Measurements from ENCODE around the gene CPLANE2. TPM values are rescaled to one million over a fixed set of nuclear protein-coding genes. Genes with fewer than 3 reads are reported as not detected.
"Not testable (repeated sequence)": the region's sequence is repeated elsewhere in the genome, so short reads cannot be mapped to it uniquely, and the experiment has no call there.

The CPLANE2 gene
- total RNA-seq, 1 experiment from 2014 or later, result 25.7 TPM

DNA sequence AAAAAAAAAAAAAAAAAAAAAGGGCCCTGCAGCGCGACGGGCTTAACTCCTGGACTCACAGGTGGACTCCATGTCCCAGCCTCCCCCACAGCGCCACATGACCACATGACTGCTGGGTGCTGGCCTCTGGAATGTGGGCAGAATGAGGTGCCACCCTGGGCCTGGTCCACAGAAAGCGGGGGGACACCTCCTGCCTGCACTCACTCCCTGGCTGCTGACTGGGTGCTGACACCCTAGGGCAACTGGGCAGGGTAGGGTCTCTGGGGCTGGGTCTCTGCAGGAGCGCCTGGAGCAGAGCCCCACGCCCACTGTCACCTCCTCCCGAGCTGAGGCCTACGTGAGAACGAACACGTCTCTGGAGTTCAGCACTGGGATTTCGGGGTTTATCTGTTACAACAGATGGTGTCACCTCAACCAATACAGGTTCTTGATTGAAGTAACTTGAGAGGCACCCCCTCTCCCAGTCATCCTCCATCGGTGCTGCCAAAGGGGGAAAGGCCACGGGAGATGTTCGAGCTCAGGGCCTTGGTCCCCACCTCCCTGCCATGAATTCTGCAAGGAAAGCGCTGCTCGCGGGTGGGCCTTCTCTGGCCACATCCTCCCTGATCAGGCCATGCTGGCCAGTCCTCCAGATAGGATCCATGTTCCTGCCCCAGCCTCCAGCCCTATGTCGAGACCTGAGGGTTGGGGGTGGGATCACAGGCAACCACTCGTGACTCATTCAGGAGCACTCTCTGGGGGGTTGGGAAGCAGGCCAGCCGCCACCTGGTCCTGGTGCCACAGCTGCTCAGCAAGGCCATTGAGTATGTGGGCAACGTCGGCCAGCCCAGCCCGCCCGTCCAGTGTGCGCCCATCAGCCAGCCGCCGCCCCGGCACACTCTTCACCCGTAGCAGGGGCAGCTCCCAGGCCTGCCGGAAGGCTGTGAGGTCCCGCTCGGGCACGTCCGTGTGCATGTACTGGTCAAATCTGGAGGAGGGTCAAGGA lies 5.4 kb downstream of the CPLANE2 start:
- DNase-seq (ENCODE audit: low spot score), result no peak

DNA sequence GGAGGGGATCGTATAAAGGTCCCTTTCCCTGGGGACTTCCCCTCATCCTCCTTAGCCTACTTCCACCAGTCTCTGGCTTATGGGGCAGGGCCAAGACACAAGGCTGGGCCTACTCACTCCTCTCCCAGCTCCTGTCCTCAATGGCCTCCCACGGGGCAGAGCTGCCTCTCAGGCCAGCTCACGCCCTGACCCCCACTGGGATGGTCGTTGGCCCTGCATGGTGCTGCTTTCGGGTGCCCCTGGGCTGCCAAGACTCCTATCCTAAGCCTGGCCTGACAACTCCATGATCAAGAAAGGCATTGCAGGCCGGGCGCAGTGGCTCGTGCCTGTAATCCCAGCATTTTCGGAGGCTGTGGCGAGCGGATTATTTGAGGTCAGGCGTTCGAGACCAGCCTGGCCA lies 6.2 kb downstream of the CPLANE2 start:
- no peak for DNase-seq (ENCODE audit: low spot score)

DNA sequence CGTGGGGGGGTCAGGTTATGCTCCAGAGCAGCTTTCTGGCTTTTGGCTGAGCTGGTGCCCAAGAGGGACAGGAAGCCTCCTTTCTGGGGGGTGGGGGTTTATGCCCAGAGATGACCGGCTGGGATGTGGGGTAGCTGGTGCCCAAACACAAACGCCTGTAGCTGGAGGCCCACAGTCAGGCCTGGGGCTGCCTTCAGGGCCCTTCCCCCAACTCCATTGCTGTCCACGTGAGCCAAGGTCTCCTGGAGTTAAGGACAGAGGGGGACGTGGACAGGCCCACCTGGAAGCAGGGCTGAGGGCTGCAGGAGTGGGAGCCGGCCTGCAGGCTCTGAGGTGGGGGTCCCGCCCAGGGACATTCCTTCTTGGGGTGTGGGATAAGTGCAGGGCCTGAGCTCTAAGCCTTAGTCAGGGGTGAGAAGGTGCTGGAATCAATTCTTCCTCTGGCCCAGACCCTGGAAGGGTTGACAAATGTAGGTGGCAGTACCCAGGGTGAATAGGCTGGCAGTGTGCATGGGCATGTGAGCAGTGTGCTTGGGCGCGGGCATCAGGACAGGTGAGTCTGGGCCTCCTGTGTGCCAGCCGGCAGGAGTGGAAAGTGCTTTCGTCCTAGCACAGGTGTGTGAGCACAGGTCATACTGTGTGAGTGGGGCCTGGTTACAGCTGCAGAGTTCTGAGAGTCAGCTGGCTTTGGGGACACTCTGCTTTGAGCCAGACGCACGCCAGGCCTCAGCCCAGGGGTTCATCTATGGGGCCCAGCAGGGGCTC lies 6.8 kb downstream of the CPLANE2 start:
- DNase-seq (ENCODE audit: low spot score), result no peak

DNA sequence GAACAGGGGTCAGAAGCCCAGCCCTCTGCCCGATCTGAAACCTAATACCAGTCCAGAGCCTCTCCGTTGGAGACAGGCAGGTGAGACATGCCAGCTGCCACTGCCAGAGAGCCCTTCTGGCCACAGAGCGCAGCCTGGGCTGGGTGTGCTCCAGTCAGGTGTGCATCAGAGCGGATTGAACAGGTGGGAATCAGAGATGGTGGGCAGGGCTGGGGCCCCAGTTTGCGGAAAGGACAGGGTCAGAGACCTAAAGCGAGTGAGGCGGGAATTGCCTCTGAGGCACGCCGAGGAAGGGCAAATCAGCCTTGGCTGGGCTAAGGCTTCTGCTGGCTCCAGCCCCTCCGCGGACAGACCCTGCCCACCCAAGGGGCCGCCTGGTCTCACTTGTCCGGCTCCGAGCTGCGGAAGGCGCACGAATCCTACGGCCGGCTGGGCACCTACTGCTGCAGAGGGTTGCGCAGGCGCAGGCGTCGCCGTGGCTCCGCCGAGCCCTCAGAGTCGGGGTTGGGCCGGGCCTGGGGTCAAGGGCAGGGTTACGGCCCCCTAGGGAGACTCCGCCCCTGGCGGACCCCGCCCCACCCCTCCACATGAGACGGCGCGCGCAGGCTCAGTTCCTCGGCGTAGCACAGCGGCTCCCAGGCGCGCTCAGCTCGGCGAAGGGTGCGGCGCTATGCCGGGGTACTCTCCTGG lies 10.3 kb downstream of the CPLANE2 start:
- DNase-seq (ENCODE audit: low spot score), result no peak

DNA sequence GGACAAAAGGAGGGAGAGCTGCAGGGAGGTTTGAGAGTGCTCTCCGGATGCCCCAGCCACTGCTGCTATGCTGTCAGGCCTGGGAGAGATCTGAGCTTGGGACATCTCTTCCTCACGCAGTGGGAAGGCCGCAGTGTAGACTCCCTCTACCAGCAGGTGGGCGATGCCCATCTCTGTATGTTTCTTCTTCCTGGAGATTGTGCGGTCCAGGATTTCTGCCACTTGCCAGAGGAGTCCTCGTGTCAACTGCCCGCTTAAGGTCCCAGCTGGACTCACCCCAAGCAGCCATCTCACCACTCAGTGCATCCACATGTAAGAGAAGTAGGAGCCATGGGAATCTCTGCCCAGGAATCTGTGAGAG lies 10.9 kb downstream of the CPLANE2 start:
- no peak for DNase-seq (ENCODE audit: low spot score)

DNA sequence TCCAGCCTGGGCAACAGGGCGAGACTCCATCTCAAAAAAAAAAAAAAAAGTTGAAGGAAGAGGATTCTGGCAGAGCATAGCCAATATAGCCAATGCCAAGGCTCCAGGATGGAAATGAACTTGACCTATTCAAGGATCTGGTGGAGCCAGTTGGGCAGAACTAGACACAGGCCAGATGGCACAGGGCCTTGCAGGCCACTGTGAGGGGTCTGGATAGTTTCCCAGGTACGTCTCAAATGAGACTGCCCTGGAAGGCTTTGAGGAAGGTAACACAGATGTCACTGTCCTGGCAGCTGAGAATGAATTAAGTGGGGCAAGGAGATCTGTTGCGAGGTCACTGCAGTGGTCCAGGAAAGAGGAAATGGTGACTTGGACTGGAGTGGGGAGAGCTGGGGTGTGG lies 12.5 kb downstream of the CPLANE2 start:
- DNase-seq (ENCODE audit: low spot score), result no peak

DNA sequence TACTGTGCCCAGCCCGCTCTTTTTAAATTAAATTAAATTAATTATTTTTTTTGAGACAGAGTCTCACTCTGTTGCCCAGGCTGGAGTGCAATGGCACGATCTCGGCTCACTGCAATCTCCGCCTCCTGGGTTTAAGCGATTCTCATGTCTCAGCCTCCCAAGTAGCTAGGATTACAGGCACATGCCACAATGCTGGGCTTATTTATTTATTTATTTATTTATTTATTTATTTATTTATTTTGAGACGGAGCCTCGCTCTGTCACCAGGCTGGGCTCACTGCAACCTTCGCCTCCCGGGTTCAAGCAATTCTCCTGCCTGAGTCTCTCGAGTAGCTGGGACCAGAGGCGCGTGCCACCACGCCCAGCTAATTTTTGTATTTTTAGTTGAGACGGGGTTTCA lies 14.3 kb downstream of the CPLANE2 start:
- DNase-seq (ENCODE audit: low spot score), result not testable (repeated sequence)

DNA sequence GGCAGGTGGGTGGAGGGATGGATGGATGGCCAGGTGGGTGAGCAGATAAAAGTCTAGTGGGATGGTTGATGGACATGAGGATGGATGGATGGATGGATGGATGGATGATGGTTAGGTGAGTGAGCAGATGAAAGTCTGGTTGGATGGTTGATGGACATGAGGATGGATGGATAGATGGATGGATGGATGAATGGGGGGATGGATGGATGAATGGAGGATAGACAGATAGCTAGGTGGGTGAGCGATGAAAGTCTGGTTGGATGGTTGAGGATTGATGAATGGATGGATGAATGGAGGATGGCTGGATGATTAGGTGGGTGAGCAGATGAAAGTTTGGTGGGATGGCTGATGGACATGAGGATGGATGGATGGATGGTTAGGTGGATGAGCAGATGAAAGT lies 15.5 kb downstream of the CPLANE2 start:
- no peak for DNase-seq (ENCODE audit: low spot score)

DNA sequence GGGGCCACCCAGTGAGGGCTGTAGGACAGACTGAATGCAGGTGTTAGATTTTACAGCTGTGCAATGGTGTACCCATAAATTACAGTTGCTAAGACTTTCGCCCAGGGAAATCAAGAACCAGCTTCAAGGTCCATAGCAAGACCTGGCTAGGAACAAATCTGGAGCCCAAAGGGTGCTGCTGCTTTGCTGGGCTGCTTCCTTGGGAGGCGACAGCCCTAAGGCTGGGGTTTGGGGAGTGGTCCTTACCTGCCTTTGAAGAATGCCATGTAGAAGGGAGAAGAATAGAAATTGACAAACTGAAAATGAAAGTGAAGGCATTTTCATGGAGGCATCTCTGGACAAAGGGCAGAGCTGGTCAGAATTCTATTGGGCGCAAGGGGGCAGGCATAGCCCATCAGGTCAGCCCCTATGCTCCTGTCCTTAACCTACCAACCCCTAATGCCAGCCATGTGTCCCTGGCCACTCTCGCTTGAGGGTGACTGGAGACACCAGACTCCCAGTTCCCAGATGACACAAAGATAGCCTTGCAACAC lies 16.9 kb downstream of the CPLANE2 start:
- DNase-seq (ENCODE audit: low spot score), result no peak

DNA sequence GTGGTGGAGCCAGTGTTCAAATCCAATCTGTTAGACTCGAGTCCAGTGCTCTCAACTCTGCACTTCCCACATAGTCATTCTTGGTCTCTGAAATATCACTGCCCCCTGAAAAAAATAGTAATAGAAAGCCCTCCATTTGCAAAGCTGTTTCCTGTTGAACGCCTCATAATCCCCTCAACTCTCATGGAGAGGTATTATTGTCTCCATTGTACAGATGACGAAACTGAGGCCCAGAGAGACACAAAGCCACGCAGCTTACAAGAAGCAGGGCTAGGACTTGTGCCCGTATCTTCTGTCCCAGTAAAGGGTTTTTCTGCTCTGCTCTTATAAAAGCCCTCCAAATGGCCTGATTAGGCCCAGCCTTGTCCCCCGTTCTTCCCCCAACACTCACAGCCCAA lies 18.3 kb downstream of the CPLANE2 start:
- no peak for DNase-seq (ENCODE audit: low spot score)

DNA sequence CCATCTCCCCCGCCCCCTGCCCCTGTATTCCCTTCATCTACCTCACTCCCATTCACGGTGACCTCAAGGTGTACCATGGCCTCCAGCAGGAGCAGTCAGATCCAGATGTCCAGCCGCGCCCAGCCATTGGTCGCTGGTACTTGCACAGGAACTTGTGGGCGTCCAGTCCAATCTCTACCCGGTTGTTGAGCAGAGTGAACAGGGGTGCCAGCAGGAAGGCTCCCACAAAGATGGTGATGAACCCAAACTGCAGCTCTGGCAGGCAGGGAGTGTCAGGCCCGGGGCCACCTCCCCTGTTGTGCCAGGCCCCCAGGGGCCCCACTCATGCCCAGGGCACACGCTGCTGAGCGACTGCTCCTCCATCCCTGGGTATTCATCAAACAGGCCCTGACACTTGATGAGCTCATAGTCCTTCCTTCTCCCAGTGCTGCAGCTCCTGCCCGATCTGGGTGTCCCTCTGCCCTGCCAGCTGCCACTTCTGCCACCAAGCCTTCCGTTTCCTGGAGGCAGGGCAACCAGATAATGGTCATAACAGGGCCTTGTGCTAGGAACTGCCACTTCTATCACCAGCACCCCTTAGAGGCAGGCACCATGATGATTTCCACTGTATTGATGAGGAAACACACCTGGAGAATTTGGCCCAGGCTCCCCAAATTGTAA lies 18.8 kb downstream of the CPLANE2 start:
- DNase-seq (ENCODE audit: low spot score), result no peak

DNA sequence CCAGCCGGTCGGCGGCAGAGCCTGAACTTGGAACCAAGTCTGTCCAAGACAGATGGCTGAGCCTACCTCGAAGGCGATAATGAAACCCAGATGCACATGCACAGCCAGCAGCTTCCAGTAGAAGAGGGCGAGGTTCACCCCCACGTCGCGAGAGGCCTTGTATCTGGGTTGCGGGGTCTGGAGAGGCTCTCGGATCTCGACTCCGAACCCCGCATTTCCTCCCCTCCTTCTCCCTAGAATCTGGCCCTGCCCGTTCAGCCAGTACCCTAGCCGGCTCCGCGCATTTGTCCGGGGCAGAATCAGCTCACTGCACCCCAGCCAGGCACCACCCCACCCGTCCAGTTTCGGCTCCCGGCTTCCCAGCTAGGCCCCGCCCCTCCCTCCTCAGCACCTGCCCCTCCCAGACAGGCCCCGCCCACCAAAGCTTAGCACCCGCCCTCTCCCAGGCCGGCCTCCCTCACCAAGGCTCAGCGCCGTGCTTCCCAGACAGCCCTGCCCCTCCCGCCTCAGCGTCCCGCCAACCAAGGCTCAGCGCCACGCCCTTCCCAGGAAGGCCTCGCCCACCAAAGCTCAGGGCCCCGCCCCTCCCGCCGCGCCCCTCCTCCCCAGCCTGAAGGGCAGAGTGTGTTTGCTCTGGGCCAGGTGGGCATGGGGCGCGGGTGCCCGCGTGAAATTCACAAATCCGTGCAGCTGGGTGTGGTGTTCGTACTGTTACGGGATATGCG lies 19.8 kb downstream of the CPLANE2 start:
- peak; percentile 98 for DNase-seq (ENCODE audit: low spot score)

DNA sequence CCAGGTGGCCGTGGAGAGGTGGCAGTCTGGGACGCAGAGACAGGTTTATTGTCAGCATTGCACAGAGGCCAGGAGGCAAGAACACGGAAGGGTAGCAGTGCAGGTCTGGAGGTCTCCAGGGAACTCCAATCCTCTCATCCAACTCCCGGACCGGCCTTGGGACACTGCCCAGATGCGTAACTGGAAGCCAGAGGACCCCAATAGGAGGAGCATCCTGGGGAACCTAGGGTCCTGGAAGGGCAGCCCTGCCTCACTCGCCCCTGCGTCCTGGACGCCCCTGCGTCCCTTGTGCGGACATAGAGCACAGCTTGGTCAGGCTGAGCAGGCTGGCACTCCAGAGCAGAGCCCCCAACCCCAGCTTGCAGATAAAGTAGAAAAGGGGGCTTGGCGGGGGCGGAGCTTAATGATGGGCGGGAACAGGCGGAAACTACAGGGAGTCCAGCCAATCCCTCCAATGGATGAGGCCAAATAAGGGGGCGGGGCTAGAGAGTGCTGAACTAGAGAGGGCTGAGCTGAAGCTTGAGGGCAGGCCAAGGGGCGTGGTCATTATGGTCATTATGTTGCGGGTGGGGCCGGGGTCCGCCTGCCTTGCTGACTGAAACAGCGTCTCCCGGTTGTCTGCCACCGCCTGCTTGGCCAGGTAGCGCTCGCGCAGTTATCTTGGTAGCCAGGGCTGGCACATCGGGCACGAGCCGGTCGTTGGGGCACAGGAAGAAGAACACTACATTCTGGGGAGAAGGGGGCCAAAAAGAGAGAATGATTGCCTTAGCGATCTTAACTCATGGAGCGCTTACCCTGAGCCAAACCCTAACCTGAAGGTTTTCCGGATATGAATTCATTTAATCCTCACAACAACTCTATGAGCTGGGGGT lies 20.9 kb downstream of the CPLANE2 start:
- DNase-seq (ENCODE audit: low spot score), result peak; percentile 82

DNA sequence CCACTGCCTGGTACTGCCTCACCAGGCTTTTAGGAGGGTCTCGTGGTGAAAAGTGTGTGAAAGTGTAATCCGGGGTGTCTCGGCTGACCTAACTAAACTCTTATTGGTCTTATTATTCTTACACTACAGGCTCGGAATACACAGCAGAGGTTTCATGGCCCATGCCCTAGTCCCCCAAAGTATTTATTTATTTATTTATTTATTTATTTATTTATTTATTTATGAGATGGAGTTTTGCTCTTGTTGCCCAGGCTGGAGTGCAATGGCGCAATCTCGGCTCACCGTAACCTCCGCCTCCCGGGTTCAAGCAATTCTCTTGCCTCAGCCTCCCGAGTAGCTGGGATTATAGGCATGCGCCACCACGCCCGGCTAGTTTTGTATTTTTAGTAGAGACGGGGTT lies 21.7 kb downstream of the CPLANE2 start:
- DNase-seq (ENCODE audit: low spot score), result not testable (repeated sequence)

DNA sequence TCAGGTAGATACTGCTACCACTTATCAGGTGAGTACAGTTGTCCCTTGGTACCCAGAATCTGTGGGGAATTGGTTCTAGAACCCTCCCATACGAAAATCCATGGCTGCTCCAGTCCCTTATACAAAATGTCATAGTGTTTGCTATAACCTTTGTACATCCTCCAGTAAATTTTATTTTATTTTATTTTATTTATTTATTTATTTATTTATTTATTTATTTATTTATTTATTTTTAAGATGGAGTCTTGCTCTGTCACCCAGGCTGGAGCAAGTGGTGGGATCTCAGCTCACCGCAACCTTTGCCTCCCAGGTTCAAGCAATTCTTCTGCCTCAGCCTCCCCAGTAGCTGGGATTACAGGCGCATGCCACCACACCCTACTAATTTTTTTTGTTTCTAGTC lies 23.4 kb downstream of the CPLANE2 start:
- DNase-seq (ENCODE audit: low spot score), result not testable (repeated sequence)

DNA sequence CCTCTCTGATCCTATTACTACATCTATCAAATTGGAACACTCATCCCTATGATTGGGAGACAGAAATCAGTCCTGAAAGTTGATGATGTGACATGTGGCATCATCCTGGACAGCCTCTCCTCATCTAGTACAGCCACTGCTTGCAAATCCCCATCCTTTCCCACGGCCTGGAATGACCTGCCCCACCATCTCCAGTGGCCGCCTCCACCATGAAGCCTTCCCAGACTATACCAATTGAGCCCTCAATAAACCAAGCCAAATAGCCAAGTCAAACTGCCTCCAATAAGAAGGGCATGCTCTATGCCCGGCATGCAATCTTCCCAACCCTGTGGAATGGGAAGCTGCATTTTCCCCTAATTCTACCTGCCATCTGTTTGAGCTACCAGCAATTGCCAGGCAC lies 24.0 kb downstream of the CPLANE2 start:
- DNase-seq (ENCODE audit: low spot score), result no peak

DNA sequence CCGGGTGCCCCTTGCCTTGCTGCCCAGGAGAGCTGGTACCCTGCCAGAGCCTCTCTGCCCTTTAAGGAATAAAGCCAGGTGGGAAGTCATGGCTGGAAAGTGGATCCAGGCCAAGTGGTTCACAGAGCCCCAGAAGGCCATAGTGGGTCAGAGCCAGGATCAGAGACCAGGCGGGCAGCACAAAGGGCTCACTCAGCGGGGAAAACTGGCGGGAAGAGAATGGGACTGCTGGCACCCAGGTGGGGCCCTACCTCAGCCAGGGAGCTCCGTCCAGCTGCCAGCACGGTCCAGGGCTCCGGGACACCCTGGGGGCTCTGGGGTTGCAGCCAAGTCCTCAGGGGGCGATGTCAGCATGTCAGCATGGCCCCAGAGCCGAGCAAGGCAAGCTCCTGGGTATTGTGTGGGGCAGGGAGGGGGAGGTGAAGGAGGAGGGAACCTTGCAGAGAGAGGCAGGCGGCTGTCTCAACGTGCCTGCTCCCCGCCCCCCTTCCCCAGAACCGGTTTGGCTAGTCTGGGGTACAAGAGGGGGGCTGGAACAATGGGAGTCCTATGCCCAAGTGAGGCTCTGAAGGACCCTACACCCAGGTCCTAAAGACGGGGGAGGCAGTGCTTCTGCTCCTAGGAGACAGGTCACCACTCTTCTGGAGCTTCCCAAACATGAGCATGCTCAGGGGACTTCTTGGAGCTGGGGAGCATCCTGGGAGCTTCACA lies 24.6 kb downstream of the CPLANE2 start, which contains the start of gene ARHGEF19:
ARHGEF19 (minus strand) TSS at position 402 of the 711 bp plus-strand sequence. CDS start 3,598 bp downstream, outside the sequence.
- DNase-seq (ENCODE audit: low spot score), result peak; percentile 69

DNA sequence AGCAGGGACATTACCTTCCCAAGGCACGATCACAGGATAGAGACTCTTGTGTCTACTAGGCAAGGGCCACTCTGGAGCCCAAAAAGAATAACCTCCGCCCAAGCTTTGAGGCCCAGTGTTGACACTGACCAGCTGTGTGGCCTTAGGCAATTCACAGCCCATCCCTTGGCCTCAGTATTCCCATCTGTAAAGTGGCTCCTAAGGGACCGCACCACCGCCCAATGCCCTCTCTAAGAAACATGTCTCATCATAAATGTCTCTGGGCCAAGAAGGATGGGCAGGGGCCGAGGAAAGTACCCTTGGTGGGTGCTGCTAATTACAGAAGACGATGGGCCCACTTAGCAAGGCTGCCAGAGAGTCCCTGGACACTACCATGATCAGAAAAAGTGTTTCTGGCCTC lies 25.2 kb downstream of the CPLANE2 start:
- no peak for DNase-seq (ENCODE audit: low spot score)

DNA sequence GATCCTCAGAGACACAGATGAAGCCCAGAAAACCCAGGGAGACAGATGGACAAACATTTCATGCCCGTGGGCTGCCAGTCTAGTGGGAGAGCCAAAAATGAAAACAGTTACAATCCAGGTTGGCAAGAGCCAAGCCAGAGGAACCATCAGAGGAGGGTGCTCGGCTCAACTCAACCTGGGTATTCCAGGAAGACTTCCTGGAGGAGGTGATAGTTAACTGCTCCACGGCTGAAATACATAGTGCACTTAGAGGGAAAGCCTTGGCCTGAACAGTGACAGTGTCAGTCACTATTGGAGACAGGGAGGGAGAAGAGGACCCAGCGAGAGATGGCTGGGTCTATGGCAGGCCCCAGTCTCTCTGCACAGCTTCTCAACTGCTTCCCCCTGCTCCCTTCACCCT lies 26.4 kb downstream of the CPLANE2 start:
- no peak for DNase-seq (ENCODE audit: low spot score)
